K562 (cell line): Measurements from ENCODE around the gene RBM28. TPM values are rescaled to one million over a fixed set of nuclear protein-coding genes. Genes with fewer than 3 reads are reported as not detected.
A peak's percentile ranks its signal among the peaks of the same experiment; 100 is the strongest.

Experiments used
- ATAC-seq: fragments of 200-7000 bp; cut with Tn5 transposase; 3 replicates; pipeline ENCODE4 v1.9.1; 2020; ENCODE audit warnings: moderate library complexity
- BruUV-seq: library from RNA; stranded (reverse); fragments of 400-500 nt; replicated peaks from 2 replicates; lab custom pipeline; 2021; lab: Mats Ljungman, UMichigan
- CTCF ChIA-PET: fragments of 300-600 bp; formaldehyde crosslinking; extraction: SDS; loops from one replicate; lab custom pipeline; 2021; ENCODE audit warnings: low intra/inter-chr PET ratio; lab: Yijun Ruan, JAX
- POLR2A ChIA-PET: fragments of 300-600, 350-650 bp; sonication (Branson Sonifier 250); formaldehyde crosslinking; extraction: SDS; loops from one replicate; lab custom pipeline; 2021; ENCODE audit warnings: antibody characterized with exemption, inconsistent platforms; lab: Yijun Ruan, JAX
- DNase-seq, 4 experiments: peaks; one replicate each; pipeline versions ENCODE4 v3.0.0 to v3.0.0-alpha.2; 2011 to 2018; ENCODE audit warnings: low spot score in 3 of 4, mixed read lengths in 3 of 4; ENCODE audit errors: extremely low read depth in 1 of 4
- FAIRE-seq: peaks from 2 replicates; lab custom pipeline; 2011; peaks lifted over from hg19 to GRCh38; lab: Jason Lieb, UNC
- H2AFZ ChIP-seq: 2 replicates; pipeline ENCODE4 v1.6.0; 2011; ENCODE audit warnings: low read depth, low read length, control low read depth, inconsistent platforms
- H3K27ac ChIP-seq: fragments of 200-600 bp; 3 replicates; pipeline ENCODE4 v1.8.0; 2011; ENCODE audit warnings: low read depth, mild to moderate bottlenecking, control low read depth, inconsistent platforms, low read length, moderate library complexity, mixed read lengths; ENCODE audit errors: extremely low read depth
- H3K27me3 ChIP-seq, 2 experiments: fragments of 300-600 bp in 1 of 2; 2 replicates in 1 of 2; 3 replicates in 1 of 2; pipeline versions ENCODE4 v1.6.0 to v1.8.0; 2011; ENCODE audit warnings: inconsistent platforms in 2 of 2, low read length in 2 of 2, mild to moderate bottlenecking in 1 of 2, mixed read lengths in 1 of 2, moderate library complexity in 1 of 2; ENCODE audit not compliant: control insufficient read depth in 2 of 2, insufficient read depth in 2 of 2
- H3K36me3 ChIP-seq: fragments of 300-600 bp; 3 replicates; pipeline ENCODE4 v1.8.0; 2011; ENCODE audit warnings: mild to moderate bottlenecking, low read length, inconsistent platforms; ENCODE audit not compliant: control insufficient read depth, insufficient read depth
- H3K4me1 ChIP-seq, 2 experiments: fragments of 200-600 bp in 1 of 2; replicated peaks in 1 of 2; 2 replicates in 1 of 2; 3 replicates in 1 of 2; pipeline versions ENCODE4 v1.5.1 to v1.8.0; 2011; ENCODE audit warnings: inconsistent platforms in 2 of 2, low read length in 2 of 2, mild to moderate bottlenecking in 1 of 2, mixed read lengths in 1 of 2, moderate library complexity in 1 of 2; ENCODE audit not compliant: control insufficient read depth in 2 of 2, insufficient read depth in 2 of 2
- H3K4me2 ChIP-seq: 2 replicates; pipeline ENCODE4 v1.6.1; 2011; ENCODE audit warnings: low read length, control low read depth, inconsistent platforms, mixed read lengths; ENCODE audit not compliant: insufficient read depth
- H3K4me3 ChIP-seq: fragments of 200-600 bp; sonication (generic), shearing (Covaris generic); 2 replicates; pipeline ENCODE4 v1.5.1; 2016; ENCODE audit warnings: control low read depth, inconsistent platforms
- H3K79me2 ChIP-seq: fragments of 200-600 bp; 3 replicates; pipeline ENCODE4 v1.8.0; 2011; ENCODE audit warnings: low read length, inconsistent platforms; ENCODE audit not compliant: control insufficient read depth, insufficient read depth
- H3K9ac ChIP-seq, 2 experiments: 2 replicates each; pipeline versions ENCODE4 v1.6.0 to v1.6.1; 2011; ENCODE audit warnings: low read depth in 2 of 2, low read length in 2 of 2, control low read depth in 1 of 2, inconsistent platforms in 1 of 2, mild to moderate bottlenecking in 1 of 2, mixed read lengths in 1 of 2; ENCODE audit not compliant: insufficient read depth in 1 of 2
- H3K9me1 ChIP-seq: one replicate; pipeline ENCODE4 v1.6.0; 2011; ENCODE audit warnings: inconsistent platforms, mild to moderate bottlenecking, low read length, moderate library complexity; ENCODE audit not compliant: control insufficient read depth, insufficient read depth
- H3K9me3 ChIP-seq: replicated peaks from 2 replicates; pipeline ENCODE4 v1.5.1; 2011; ENCODE audit warnings: low read depth, low read length, inconsistent platforms; ENCODE audit not compliant: control insufficient read depth, insufficient read depth
- H4K20me1 ChIP-seq: replicated peaks from 2 replicates; pipeline ENCODE4 v1.6.1; 2011; ENCODE audit warnings: low read length, inconsistent platforms, mixed read lengths; ENCODE audit not compliant: control insufficient read depth, insufficient read depth
- C11orf30 ChIP-seq: fragments of 450-650 bp; IDR thresholded peaks from 2 replicates; pipeline ENCODE4 v1.6.1; 2016; ENCODE audit warnings: low read depth, mild to moderate bottlenecking
- CBX8 ChIP-seq: fragments of 200-600 bp; sonication (generic); IDR thresholded peaks from 2 replicates; pipeline ENCODE4 v1.6.1; 2012; ENCODE audit warnings: borderline replicate concordance, mixed run types, low read depth, mild to moderate bottlenecking, moderate library complexity, mixed read lengths, low read length, control low read depth, inconsistent platforms; ENCODE audit not compliant: poor library complexity, severe bottlenecking; ENCODE audit errors: extremely low read depth
- FOSL1 ChIP-seq: fragments of 200-800 bp; sonication (Bioruptor generic); conservative IDR thresholded peaks from 2 replicates; pipeline ENCODE4 v1.6.1; 2016; ENCODE audit warnings: missing genetic modification characterization, missing compliant biosample characterization
- IFI16 ChIP-seq: fragments of 250-450 bp; sonication (Bioruptor Pico); IDR thresholded peaks from 2 replicates; pipeline ENCODE4 v2.1.2; 2022; ENCODE audit warnings: mild to moderate bottlenecking, inconsistent platforms
- KAT8 ChIP-seq: fragments of 450-650 bp; IDR thresholded peaks from 2 replicates; pipeline ENCODE4 v1.6.1; 2016; ENCODE audit warnings: low read depth, mild to moderate bottlenecking
- PCBP1 ChIP-seq: fragments of 200-400 bp; formaldehyde crosslinking; IDR thresholded peaks from 2 replicates; pipeline ENCODE4 v1.6.1; 2018; ENCODE audit warnings: mild to moderate bottlenecking, low read depth, low read length; ENCODE audit not compliant: poor library complexity, severe bottlenecking
- SMARCB1 ChIP-seq: IDR thresholded peaks from 2 replicates; pipeline ENCODE4 v1.6.1; 2011; ENCODE audit warnings: improper control_type of control experiment, low read depth; ENCODE audit not compliant: insufficient read length
- ZFPM2 ChIP-seq: fragments of 250-450 bp; sonication (Bioruptor Pico); IDR thresholded peaks from 2 replicates; pipeline ENCODE4 v1.5.1; 2022; ENCODE audit warnings: mild to moderate bottlenecking
- ZNF184 ChIP-seq: sonication (generic); formaldehyde crosslinking; IDR thresholded peaks from 2 replicates; pipeline ENCODE4 v1.5.0; 2020; ENCODE audit warnings: missing genetic modification reagents
- ZNF354B ChIP-seq: fragments of 250-450 bp; sonication (Bioruptor Pico); IDR thresholded peaks from 2 replicates; pipeline ENCODE4 v1.4.0; 2020
- WGBS: fragments of 100-300 bp; shearing (Covaris generic); methylation state at CpG from one replicate; pipeline ENCODE4 v1.1.6; 2016; ENCODE audit warnings: low coverage, mixed read lengths; ENCODE audit not compliant: insufficient coverage; ENCODE audit errors: missing lambda C conversion rate; 5-methylcytosine and 5-hydroxymethylcytosine counted together
- in situ Hi-C: fragments of 300-500 bp; cut with MboI; formaldehyde crosslinking; loops from 4 replicates; pipeline ENCODE4 v1.15.0; 2018; ENCODE audit warnings: inconsistent platforms, mixed read lengths
- intact Hi-C: fragments of 100-400 bp; cut with micrococcal nuclease; formaldehyde crosslinking; loops from 2 replicates; pipeline ENCODE4 v1.14.2; 2022
- polyA plus RNA-seq, 8 experiments: library from polyadenylated mRNA; depleted of rRNA in 4 of 8; stranded (reverse) in 5 of 8; unstranded in 3 of 8; fragments of >200 nt; fragmentation: Nextera tagmentation in 2 of 8; fragmentation: Illumina TruSeq in 1 of 8; extraction: Ambion mirVana in 2 of 8; extraction: Trizol in 1 of 8; gene quantifications; 2 replicates each; pipeline versions ENCODE4 v1.2.1 to v1.2.3, GENCODE V29; 2011 to 2014; ENCODE audit warnings: inconsistent platforms in 1 of 8, missing spikeins in 1 of 8
- total RNA-seq, 7 experiments: library from RNA; depleted of rRNA in 6 of 7; stranded (reverse); fragments of >200 nt in 6 of 7; fragmentation: Illumina TruSeq in 2 of 7; extraction: Trizol in 2 of 7; gene quantifications; 2 replicates each; pipeline versions ENCODE4 v1.2.1 to v1.2.3, GENCODE V29; 2011 to 2021; ENCODE audit warnings: low replicate concordance in 1 of 7
- TF ChIP-seq, protein P1 (sequence below): fragments of 200-600 bp; sonication (generic); IDR thresholded peaks from one replicate; pipeline ENCODE4 v1.6.1; 2012; ENCODE audit warnings: mild to moderate bottlenecking, low read depth, low read length, inconsistent platforms

The RBM28 gene
- total and polyA plus RNA-seq, 9 of the 15 experiments (the other 6 are each of a cell fraction or from before 2014, with no cell fraction given), result 65.8 to 213 (median 138) TPM

- Histone ChIP-seq H3K4me3 (no peak overlapping the region), H3K4me2 (no peak overlapping the region), H3K27me3 (peaks cover 42 to 61% of the 10 kb centered on the region in 2 experiments), H3K4me1 (peaks cover 7 to 24% of the 10 kb centered on the region in 2 experiments), H3K9ac (no peak overlapping the region), H3K27ac (no peak overlapping the region), H3K9me3 (no peaks in the 10 kb centered on the region), H3K9me1 (no peaks in the 10 kb centered on the region), H4K20me1 (no peaks in the 10 kb centered on the region), H3K79me2 (no peaks in the 10 kb centered on the region), H2AFZ (no peak overlapping the region), H3K36me3 (no peaks in the 10 kb centered on the region)
- intact Hi-C loops (no loop called here), in situ Hi-C loops (no loop called here)
- DNase-seq (no peak), FAIRE-seq (no peak), ATAC-seq (no peak)
- POLR2A ChIA-PET, result interaction anchor here (0.6 kb wide), 1 partner anchor 13 kb away, joined by 3 read pairs; no protein-coding TSS in a partner anchor
- BruUV-seq, result no TSS peak
- 27% methylated on average over 25 of the region's 30 CpGs for WGBS
- TF ChIP-seq CBX8 (no peak), ZFPM2 (CRISPR knock-in tag) (no peak), ZNF184 (CRISPR knock-in tag) (no peak), IFI16 (CRISPR knock-in tag) (no peak), C11orf30 (peak; percentile 57), SMARCB1 (no peak), KAT8 (no peak), ZNF354B (CRISPR knock-in tag) (no peak), PCBP1 (peak; percentile 5), FOSL1 (no peak)
- TF ChIP-seq, protein P1, sequence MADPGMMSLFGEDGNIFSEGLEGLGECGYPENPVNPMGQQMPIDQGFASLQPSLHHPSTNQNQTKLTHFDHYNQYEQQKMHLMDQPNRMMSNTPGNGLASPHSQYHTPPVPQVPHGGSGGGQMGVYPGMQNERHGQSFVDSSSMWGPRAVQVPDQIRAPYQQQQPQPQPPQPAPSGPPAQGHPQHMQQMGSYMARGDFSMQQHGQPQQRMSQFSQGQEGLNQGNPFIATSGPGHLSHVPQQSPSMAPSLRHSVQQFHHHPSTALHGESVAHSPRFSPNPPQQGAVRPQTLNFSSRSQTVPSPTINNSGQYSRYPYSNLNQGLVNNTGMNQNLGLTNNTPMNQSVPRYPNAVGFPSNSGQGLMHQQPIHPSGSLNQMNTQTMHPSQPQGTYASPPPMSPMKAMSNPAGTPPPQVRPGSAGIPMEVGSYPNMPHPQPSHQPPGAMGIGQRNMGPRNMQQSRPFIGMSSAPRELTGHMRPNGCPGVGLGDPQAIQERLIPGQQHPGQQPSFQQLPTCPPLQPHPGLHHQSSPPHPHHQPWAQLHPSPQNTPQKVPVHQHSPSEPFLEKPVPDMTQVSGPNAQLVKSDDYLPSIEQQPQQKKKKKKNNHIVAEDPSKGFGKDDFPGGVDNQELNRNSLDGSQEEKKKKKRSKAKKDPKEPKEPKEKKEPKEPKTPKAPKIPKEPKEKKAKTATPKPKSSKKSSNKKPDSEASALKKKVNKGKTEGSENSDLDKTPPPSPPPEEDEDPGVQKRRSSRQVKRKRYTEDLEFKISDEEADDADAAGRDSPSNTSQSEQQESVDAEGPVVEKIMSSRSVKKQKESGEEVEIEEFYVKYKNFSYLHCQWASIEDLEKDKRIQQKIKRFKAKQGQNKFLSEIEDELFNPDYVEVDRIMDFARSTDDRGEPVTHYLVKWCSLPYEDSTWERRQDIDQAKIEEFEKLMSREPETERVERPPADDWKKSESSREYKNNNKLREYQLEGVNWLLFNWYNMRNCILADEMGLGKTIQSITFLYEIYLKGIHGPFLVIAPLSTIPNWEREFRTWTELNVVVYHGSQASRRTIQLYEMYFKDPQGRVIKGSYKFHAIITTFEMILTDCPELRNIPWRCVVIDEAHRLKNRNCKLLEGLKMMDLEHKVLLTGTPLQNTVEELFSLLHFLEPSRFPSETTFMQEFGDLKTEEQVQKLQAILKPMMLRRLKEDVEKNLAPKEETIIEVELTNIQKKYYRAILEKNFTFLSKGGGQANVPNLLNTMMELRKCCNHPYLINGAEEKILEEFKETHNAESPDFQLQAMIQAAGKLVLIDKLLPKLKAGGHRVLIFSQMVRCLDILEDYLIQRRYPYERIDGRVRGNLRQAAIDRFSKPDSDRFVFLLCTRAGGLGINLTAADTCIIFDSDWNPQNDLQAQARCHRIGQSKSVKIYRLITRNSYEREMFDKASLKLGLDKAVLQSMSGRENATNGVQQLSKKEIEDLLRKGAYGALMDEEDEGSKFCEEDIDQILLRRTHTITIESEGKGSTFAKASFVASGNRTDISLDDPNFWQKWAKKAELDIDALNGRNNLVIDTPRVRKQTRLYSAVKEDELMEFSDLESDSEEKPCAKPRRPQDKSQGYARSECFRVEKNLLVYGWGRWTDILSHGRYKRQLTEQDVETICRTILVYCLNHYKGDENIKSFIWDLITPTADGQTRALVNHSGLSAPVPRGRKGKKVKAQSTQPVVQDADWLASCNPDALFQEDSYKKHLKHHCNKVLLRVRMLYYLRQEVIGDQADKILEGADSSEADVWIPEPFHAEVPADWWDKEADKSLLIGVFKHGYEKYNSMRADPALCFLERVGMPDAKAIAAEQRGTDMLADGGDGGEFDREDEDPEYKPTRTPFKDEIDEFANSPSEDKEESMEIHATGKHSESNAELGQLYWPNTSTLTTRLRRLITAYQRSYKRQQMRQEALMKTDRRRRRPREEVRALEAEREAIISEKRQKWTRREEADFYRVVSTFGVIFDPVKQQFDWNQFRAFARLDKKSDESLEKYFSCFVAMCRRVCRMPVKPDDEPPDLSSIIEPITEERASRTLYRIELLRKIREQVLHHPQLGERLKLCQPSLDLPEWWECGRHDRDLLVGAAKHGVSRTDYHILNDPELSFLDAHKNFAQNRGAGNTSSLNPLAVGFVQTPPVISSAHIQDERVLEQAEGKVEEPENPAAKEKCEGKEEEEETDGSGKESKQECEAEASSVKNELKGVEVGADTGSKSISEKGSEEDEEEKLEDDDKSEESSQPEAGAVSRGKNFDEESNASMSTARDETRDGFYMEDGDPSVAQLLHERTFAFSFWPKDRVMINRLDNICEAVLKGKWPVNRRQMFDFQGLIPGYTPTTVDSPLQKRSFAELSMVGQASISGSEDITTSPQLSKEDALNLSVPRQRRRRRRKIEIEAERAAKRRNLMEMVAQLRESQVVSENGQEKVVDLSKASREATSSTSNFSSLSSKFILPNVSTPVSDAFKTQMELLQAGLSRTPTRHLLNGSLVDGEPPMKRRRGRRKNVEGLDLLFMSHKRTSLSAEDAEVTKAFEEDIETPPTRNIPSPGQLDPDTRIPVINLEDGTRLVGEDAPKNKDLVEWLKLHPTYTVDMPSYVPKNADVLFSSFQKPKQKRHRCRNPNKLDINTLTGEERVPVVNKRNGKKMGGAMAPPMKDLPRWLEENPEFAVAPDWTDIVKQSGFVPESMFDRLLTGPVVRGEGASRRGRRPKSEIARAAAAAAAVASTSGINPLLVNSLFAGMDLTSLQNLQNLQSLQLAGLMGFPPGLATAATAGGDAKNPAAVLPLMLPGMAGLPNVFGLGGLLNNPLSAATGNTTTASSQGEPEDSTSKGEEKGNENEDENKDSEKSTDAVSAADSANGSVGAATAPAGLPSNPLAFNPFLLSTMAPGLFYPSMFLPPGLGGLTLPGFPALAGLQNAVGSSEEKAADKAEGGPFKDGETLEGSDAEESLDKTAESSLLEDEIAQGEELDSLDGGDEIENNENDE, result no peak
- CTCF ChIA-PET, result no interaction called here
These were observed 71.7 kb downstream of the RBM28 start for GRCh38 chr7:128271942-128272481.
